Liver (tissue), 9 donors: Measurements from ENCODE around the gene TAF3. TPM values are rescaled to one million over a fixed set of nuclear protein-coding genes. Genes with fewer than 3 reads are reported as not detected.

Source experiments
- DNase-seq: peaks from one replicate; pipeline ENCODE4 v3.0.0-alpha.2; 2017; ENCODE audit warnings: low spot score
- H3K27ac ChIP-seq, 2 donors: one replicate each; pipeline ENCODE4 v1.7.0; 2013; ENCODE audit warnings: inconsistent platforms in 2 of 2, low read length in 2 of 2, control low read depth in 1 of 2, low read depth in 1 of 2, mild to moderate bottlenecking in 1 of 2
- H3K27me3 ChIP-seq, 4 donors: one replicate each; pipeline versions ENCODE4 v1.6.1 to v1.7.0; 2013; ENCODE audit warnings: low read length in 3 of 4, inconsistent platforms in 1 of 4, mild to moderate bottlenecking in 1 of 4, moderate library complexity in 1 of 4; ENCODE audit not compliant: control insufficient read depth in 4 of 4, insufficient read depth in 4 of 4
- H3K36me3 ChIP-seq, 4 donors: one replicate each; pipeline versions ENCODE4 v1.6.1 to v1.7.0; 2013; ENCODE audit warnings: low read length in 3 of 4, mild to moderate bottlenecking in 3 of 4, low read depth in 1 of 4, moderate library complexity in 1 of 4; ENCODE audit not compliant: control insufficient read depth in 4 of 4, insufficient read depth in 3 of 4
- H3K4me1 ChIP-seq, 4 donors: one replicate each; pipeline versions ENCODE4 v1.6.1 to v1.7.0; 2013; ENCODE audit warnings: low read length in 3 of 4, mild to moderate bottlenecking in 3 of 4, moderate library complexity in 1 of 4; ENCODE audit not compliant: control insufficient read depth in 4 of 4, insufficient read depth in 4 of 4
- H3K4me3 ChIP-seq, 3 donors: one replicate each; pipeline versions ENCODE4 v1.6.1 to v1.7.0; 2013; ENCODE audit warnings: low read length in 3 of 3, control low read depth in 1 of 3, low read depth in 1 of 3, mild to moderate bottlenecking in 1 of 3
- H3K9ac ChIP-seq, 2 donors: one replicate each; pipeline ENCODE4 v1.7.0; 2013; ENCODE audit warnings: low read length in 2 of 2, mild to moderate bottlenecking in 2 of 2, moderate library complexity in 2 of 2, control low read depth in 1 of 2, low read depth in 1 of 2
- H3K9me3 ChIP-seq, 4 donors: one replicate each; pipeline versions ENCODE4 v1.6.1 to v1.7.0; 2013; ENCODE audit warnings: low read length in 3 of 4; ENCODE audit not compliant: control insufficient read depth in 4 of 4
- EGR1 ChIP-seq, 2 donors: IDR thresholded peaks; 2 replicates each; pipeline ENCODE4 v1.6.1; 2016 to 2018; ENCODE audit warnings: antibody characterized with exemption in 2 of 2, low read depth in 2 of 2
- FOXA1 ChIP-seq: IDR thresholded peaks from 2 replicates; pipeline ENCODE4 v1.6.1; 2016; ENCODE audit warnings: antibody characterized with exemption
- FOXA2 ChIP-seq: IDR thresholded peaks from 2 replicates; pipeline ENCODE4 v1.6.1; 2016; ENCODE audit warnings: antibody characterized with exemption
- GABPA ChIP-seq, 2 donors: IDR thresholded peaks in 1 of 2; conservative IDR thresholded peaks in 1 of 2; 2 replicates each; pipeline ENCODE4 v1.6.1; 2016; ENCODE audit warnings: antibody characterized with exemption in 2 of 2, mild to moderate bottlenecking in 1 of 2, moderate library complexity in 1 of 2
- HNF4A ChIP-seq, 2 donors: conservative IDR thresholded peaks; 2 replicates each; pipeline ENCODE4 v1.6.1; 2016; ENCODE audit warnings: antibody characterized with exemption in 2 of 2, mild to moderate bottlenecking in 2 of 2
- HNF4G ChIP-seq: IDR thresholded peaks from 2 replicates; pipeline ENCODE4 v1.6.1; 2016; ENCODE audit warnings: antibody characterized with exemption
- JUND ChIP-seq, 2 donors: IDR thresholded peaks; 2 replicates each; pipeline ENCODE4 v1.6.1; 2016; ENCODE audit warnings: antibody characterized with exemption in 2 of 2
- NR2F2 ChIP-seq: IDR thresholded peaks from 2 replicates; pipeline ENCODE4 v1.6.1; 2016; ENCODE audit warnings: antibody characterized with exemption
- RAD21 ChIP-seq, 2 donors: IDR thresholded peaks; 2 replicates each; pipeline ENCODE4 v1.6.1; 2016; ENCODE audit warnings: antibody characterized with exemption in 2 of 2, mild to moderate bottlenecking in 2 of 2
- RXRA ChIP-seq, 2 donors: IDR thresholded peaks; 2 replicates each; pipeline ENCODE4 v1.6.1; 2017 to 2018; ENCODE audit warnings: antibody characterized with exemption in 2 of 2, mild to moderate bottlenecking in 1 of 2
- SP1 ChIP-seq: IDR thresholded peaks from 2 replicates; pipeline ENCODE4 v1.6.1; 2018; ENCODE audit warnings: antibody characterized with exemption, mild to moderate bottlenecking
- TAF1 ChIP-seq: conservative IDR thresholded peaks from 2 replicates; pipeline ENCODE4 v1.6.1; 2016; ENCODE audit warnings: antibody characterized with exemption, mild to moderate bottlenecking
- WGBS: extraction: QIAGEN DNeasy Blood & Tissue Kit; methylation state at CpG from one replicate; pipeline ENCODE4 v1.1.7; 2013; 5-methylcytosine and 5-hydroxymethylcytosine counted together
- polyA plus RNA-seq, 2 donors: library from polyadenylated mRNA; stranded (reverse) in 1 of 2; unstranded in 1 of 2; fragments of 200-250 nt in 1 of 2; fragments of >200 nt in 1 of 2; fragmentation: Nextera tagmentation in 1 of 2; extraction: Ambion mirVana in 1 of 2; gene quantifications; one replicate each; pipeline versions ENCODE4 v1.2.1 to v1.2.3, GENCODE V29; 2013 to 2015
- total RNA-seq, 2 donors: library from RNA; depleted of rRNA; stranded (reverse); fragments of >200 nt; gene quantifications; one replicate each; pipeline ENCODE4 v1.2.3, GENCODE V29; 2014
- TF ChIP-seq, protein P1 (sequence below): fragments of 150-350 bp; IDR thresholded peaks from 2 replicates; pipeline ENCODE4 v1.5.1; 2017; ENCODE audit warnings: improper control_type of control experiment, low read depth, low read length; ENCODE audit not compliant: missing input control
- TF ChIP-seq, protein P2 (sequence below): IDR thresholded peaks from 2 replicates; pipeline ENCODE4 v1.6.1; 2016; ENCODE audit warnings: antibody characterized with exemption, mild to moderate bottlenecking
- TF ChIP-seq, protein P3 (sequence below): IDR thresholded peaks from 2 replicates; pipeline ENCODE4 v1.6.1; 2016; ENCODE audit warnings: antibody characterized with exemption
- TF ChIP-seq, protein P4 (sequence below): IDR thresholded peaks from 2 replicates; pipeline ENCODE4 v1.6.1; 2016; ENCODE audit warnings: antibody characterized with exemption
- donor health status: healthy.
- donor health status: healthy.
- donor health status: healthy.
- donor health status: healthy.
- donor health status: healthy.

The TAF3 gene
- total and polyA plus RNA-seq, 4 donors, result 1.5 to 3.6 (median 1.9) TPM

DNA sequence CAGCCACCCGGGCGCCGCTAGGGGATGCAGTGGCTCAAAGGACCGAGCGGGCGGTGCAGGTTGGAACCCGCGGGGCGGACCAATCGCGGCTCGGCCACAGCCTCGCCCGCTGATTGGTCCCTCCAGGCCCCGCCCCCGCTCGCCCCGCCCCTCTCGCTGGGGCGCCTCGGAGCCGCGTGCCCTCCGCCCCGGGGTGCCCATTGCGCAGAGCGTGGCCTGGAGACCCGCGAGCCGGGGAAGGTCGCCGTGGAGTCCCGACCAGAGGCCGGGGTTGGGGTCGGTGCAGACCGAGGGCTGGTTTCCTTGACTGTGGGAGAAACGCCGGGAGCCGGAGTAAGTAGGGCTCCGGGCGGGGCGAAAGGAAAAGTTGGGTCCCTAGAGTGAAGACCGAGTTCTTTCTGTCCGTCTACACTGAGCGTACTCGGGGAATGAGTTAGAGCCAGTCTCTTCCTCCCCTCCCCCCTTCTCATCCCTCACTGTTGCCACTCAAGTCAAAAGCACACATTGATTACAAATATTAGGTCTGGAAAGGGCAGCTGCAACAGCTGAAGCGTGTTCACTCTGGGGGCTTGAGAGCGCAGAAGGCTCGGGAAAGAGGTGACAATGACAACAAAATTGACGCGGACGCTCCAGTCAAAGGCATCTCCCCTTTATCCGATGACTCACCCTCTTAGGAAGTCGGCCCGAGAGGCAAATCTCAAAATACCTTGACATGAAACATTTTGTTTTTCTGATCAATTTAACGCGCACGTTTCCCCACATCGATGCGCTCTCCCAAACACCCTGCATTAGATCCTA lies 235.3 kb downstream of the TAF3 start:
- Histone ChIP-seq H3K9ac (peak overlapping the region in 1 of 2 donors; percentile 52), H3K27ac (peak overlapping the region; percentile 11 to 64), H3K27me3 (peaks cover 3 to 7% (median 3%) of the 10 kb centered on the region in 4 donors), H3K9me3 (no peaks in the 10 kb centered on the region), H3K4me3 (peak overlapping the region; percentile 53 to 59 (median 58)), H3K4me1 (peaks cover 25 to 62% (median 34%) of the 10 kb centered on the region in 4 donors), H3K36me3 (no peaks in the 10 kb centered on the region)
- 2% methylated on average over 60 of the region's 60 CpGs for WGBS
- TF ChIP-seq SP1 (peak; percentile 14), RAD21 (IDR thresholded peaks at IDR 0.05) (peak; percentile 82 to 84), FOXA1 (no peak)
- TF ChIP-seq, protein P1, sequence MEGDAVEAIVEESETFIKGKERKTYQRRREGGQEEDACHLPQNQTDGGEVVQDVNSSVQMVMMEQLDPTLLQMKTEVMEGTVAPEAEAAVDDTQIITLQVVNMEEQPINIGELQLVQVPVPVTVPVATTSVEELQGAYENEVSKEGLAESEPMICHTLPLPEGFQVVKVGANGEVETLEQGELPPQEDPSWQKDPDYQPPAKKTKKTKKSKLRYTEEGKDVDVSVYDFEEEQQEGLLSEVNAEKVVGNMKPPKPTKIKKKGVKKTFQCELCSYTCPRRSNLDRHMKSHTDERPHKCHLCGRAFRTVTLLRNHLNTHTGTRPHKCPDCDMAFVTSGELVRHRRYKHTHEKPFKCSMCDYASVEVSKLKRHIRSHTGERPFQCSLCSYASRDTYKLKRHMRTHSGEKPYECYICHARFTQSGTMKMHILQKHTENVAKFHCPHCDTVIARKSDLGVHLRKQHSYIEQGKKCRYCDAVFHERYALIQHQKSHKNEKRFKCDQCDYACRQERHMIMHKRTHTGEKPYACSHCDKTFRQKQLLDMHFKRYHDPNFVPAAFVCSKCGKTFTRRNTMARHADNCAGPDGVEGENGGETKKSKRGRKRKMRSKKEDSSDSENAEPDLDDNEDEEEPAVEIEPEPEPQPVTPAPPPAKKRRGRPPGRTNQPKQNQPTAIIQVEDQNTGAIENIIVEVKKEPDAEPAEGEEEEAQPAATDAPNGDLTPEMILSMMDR, result peak; percentile 74
- peak; percentile 90 for DNase-seq

DNA sequence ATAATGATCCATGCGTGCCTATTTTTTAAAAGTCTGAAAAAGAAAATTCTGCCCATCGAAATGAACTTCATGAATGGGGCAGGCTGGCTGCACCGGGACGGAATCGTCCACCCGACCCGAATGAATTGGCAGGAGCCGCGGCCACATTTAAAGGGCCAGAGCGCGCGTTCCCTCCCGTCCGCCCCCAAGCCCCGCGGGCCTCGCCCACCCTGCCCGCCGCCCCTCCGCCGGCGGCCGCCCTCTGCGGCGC lies 235.9 kb downstream of the TAF3 start:
- DNase-seq, result no peak

More for the DNA sequence above, 235.9 kb downstream of the TAF3 start:
- WGBS, result 1% methylated on average over 25 of the region's 25 CpGs
- H3K9me3 ChIP-seq, result no peaks in the 10 kb centered on the region
- no peak overlapping the region for H3K9ac ChIP-seq
- peaks cover 23 to 59% (median 33%) of the 10 kb centered on the region in 4 donors for H3K4me1 ChIP-seq
- H3K36me3 ChIP-seq, result no peaks in the 10 kb centered on the region
- peak overlapping the region in 2 of 3 donors; percentile 53 to 58 for H3K4me3 ChIP-seq
- TF ChIP-seq SP1 (no peak), HNF4G (no peak), GABPA (IDR thresholded peaks at IDR 0.05 in 1 of 2, conservative IDR thresholded peaks at IDR 0.05 in 1 of 2) (no peak), FOXA1 (no peak), NR2F2 (no peak), TAF1 (no peak), JUND (IDR thresholded peaks at IDR 0.05) (no peak), RAD21 (IDR thresholded peaks at IDR 0.05) (no peak), EGR1 (IDR thresholded peaks at IDR 0.05; ENCODE audit: low read depth in 2 of 2) (no peak), FOXA2 (no peak), RXRA (IDR thresholded peaks at IDR 0.05) (no peak), HNF4A (conservative IDR thresholded peaks at IDR 0.05) (no peak)
- TF ChIP-seq, protein P2, sequence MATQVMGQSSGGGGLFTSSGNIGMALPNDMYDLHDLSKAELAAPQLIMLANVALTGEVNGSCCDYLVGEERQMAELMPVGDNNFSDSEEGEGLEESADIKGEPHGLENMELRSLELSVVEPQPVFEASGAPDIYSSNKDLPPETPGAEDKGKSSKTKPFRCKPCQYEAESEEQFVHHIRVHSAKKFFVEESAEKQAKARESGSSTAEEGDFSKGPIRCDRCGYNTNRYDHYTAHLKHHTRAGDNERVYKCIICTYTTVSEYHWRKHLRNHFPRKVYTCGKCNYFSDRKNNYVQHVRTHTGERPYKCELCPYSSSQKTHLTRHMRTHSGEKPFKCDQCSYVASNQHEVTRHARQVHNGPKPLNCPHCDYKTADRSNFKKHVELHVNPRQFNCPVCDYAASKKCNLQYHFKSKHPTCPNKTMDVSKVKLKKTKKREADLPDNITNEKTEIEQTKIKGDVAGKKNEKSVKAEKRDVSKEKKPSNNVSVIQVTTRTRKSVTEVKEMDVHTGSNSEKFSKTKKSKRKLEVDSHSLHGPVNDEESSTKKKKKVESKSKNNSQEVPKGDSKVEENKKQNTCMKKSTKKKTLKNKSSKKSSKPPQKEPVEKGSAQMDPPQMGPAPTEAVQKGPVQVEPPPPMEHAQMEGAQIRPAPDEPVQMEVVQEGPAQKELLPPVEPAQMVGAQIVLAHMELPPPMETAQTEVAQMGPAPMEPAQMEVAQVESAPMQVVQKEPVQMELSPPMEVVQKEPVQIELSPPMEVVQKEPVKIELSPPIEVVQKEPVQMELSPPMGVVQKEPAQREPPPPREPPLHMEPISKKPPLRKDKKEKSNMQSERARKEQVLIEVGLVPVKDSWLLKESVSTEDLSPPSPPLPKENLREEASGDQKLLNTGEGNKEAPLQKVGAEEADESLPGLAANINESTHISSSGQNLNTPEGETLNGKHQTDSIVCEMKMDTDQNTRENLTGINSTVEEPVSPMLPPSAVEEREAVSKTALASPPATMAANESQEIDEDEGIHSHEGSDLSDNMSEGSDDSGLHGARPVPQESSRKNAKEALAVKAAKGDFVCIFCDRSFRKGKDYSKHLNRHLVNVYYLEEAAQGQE, result no peak
- TF ChIP-seq, protein P3, sequence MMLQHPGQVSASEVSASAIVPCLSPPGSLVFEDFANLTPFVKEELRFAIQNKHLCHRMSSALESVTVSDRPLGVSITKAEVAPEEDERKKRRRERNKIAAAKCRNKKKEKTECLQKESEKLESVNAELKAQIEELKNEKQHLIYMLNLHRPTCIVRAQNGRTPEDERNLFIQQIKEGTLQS, result no peak
- TF ChIP-seq, protein P1, result no peak
- TF ChIP-seq, protein P4, sequence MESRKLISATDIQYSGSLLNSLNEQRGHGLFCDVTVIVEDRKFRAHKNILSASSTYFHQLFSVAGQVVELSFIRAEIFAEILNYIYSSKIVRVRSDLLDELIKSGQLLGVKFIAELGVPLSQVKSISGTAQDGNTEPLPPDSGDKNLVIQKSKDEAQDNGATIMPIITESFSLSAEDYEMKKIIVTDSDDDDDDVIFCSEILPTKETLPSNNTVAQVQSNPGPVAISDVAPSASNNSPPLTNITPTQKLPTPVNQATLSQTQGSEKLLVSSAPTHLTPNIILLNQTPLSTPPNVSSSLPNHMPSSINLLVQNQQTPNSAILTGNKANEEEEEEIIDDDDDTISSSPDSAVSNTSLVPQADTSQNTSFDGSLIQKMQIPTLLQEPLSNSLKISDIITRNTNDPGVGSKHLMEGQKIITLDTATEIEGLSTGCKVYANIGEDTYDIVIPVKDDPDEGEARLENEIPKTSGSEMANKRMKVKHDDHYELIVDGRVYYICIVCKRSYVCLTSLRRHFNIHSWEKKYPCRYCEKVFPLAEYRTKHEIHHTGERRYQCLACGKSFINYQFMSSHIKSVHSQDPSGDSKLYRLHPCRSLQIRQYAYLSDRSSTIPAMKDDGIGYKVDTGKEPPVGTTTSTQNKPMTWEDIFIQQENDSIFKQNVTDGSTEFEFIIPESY, result no peak
- peaks cover 3 to 7% (median 4%) of the 10 kb centered on the region in 4 donors for H3K27me3 ChIP-seq
- peak overlapping the region; percentile 11 to 64 for H3K27ac ChIP-seq
